Sigmoid colon (tissue), 7 donors: ENCODE measurements around the gene MYH9. TPM values are rescaled to one million over a fixed set of nuclear protein-coding genes. Genes with fewer than 3 reads are reported as not detected.

ENCODE experiments used
- DNase-seq: peaks from one replicate; pipeline ENCODE4 v3.0.0-alpha.2; 2019
- H3K27ac ChIP-seq, 4 donors: fragments of 200-600 bp; sonication (generic); one replicate each; pipeline ENCODE4 v1.5.1; 2016 to 2019; ENCODE audit warnings: mild to moderate bottlenecking in 1 of 4
- H3K27me3 ChIP-seq, 3 donors: fragments of 200-600 bp; sonication (generic); one replicate each; pipeline ENCODE4 v1.5.1; 2019; ENCODE audit warnings: mild to moderate bottlenecking in 1 of 3
- H3K36me3 ChIP-seq, 4 donors: fragments of 200-600 bp; sonication (generic); one replicate each; pipeline ENCODE4 v1.5.1; 2016 to 2019
- H3K4me1 ChIP-seq, 4 donors: fragments of 200-600 bp; sonication (generic); one replicate each; pipeline ENCODE4 v1.5.1; 2017 to 2019
- H3K4me3 ChIP-seq, 4 donors: fragments of 200-600 bp; sonication (generic); one replicate each; pipeline ENCODE4 v1.5.1; 2017 to 2019; ENCODE audit warnings: mild to moderate bottlenecking in 2 of 4, moderate library complexity in 1 of 4
- H3K9me3 ChIP-seq, 4 donors: fragments of 200-600 bp in 3 of 4; sonication (generic) in 3 of 4; one replicate each; pipeline versions ENCODE4 v1.5.1 to v1.6.1; 2013 to 2019
- EP300 ChIP-seq, 4 donors: sonication (generic); formaldehyde crosslinking; IDR thresholded peaks; one replicate each; pipeline ENCODE4 v1.6.1; 2017; ENCODE audit warnings: antibody characterized with exemption in 4 of 4
- POLR2A ChIP-seq, 2 donors: fragments of 450-650 bp; IDR thresholded peaks; one replicate each; pipeline ENCODE4 v1.6.1; 2016; ENCODE audit warnings: antibody characterized with exemption in 2 of 2, mild to moderate bottlenecking in 2 of 2, moderate library complexity in 2 of 2
- POLR2AphosphoS5 ChIP-seq, 4 donors: sonication (generic); formaldehyde crosslinking; IDR thresholded peaks; one replicate each; pipeline ENCODE4 v1.6.1; 2017; ENCODE audit warnings: antibody characterized with exemption in 4 of 4
- WGBS, 2 donors: extraction: QIAGEN DNeasy Blood & Tissue Kit; methylation state at CpG; one replicate each; pipeline ENCODE4 v1.1.7; 2013; 5-methylcytosine and 5-hydroxymethylcytosine counted together
- intact Hi-C: fragments of 100-400 bp; cut with DNase I; formaldehyde crosslinking; loops from one replicate; pipeline ENCODE4 v1.15.1; 2023
- polyA plus RNA-seq, 3 donors: library from polyadenylated mRNA; stranded (reverse); fragments of 200-250 nt; gene quantifications; one replicate each; pipeline ENCODE4 v1.2.3, GENCODE V29; 2013
- total RNA-seq, 4 donors: library from RNA; depleted of rRNA; stranded (reverse); fragments of >200 nt; gene quantifications; one replicate each; pipeline ENCODE4 v1.1.0, GENCODE V29; 2016
- TF ChIP-seq, protein P1 (sequence below), 4 experiments: fragments of 450-650 bp in 3 of 4; fragments of 200-600 bp in 1 of 4; IDR thresholded peaks; one replicate each; pipeline ENCODE4 v1.5.1; 2016 to 2019; ENCODE audit warnings: antibody characterized with exemption in 4 of 4, mild to moderate bottlenecking in 3 of 4, moderate library complexity in 2 of 4
- donor health status: healthy with polysubstance abuse.
- donor health status: Bipolar disorder and iron deficiency.
- donor health status: healthy.

The MYH9 gene
- total and polyA plus RNA-seq, 7 donors: 63.7 to 307 (median 182) TPM

GRCh38 chr22:36340621-36341020, 47.1 kb downstream of the MYH9 start:
- H3K4me1 ChIP-seq: peaks cover 0 to 100% (median 100%) of the 10 kb centered on the region in 4 donors
- TF ChIP-seq EP300 (IDR thresholded peaks at IDR 0.05) (no peak), POLR2AphosphoS5 (IDR thresholded peaks at IDR 0.05) (peak in 2 of 4 donors; percentile 16 to 27), POLR2A (IDR thresholded peaks at IDR 0.05) (no peak)
- TF ChIP-seq, protein P1, sequence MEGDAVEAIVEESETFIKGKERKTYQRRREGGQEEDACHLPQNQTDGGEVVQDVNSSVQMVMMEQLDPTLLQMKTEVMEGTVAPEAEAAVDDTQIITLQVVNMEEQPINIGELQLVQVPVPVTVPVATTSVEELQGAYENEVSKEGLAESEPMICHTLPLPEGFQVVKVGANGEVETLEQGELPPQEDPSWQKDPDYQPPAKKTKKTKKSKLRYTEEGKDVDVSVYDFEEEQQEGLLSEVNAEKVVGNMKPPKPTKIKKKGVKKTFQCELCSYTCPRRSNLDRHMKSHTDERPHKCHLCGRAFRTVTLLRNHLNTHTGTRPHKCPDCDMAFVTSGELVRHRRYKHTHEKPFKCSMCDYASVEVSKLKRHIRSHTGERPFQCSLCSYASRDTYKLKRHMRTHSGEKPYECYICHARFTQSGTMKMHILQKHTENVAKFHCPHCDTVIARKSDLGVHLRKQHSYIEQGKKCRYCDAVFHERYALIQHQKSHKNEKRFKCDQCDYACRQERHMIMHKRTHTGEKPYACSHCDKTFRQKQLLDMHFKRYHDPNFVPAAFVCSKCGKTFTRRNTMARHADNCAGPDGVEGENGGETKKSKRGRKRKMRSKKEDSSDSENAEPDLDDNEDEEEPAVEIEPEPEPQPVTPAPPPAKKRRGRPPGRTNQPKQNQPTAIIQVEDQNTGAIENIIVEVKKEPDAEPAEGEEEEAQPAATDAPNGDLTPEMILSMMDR (IDR thresholded peaks at IDR 0.05): no peak
- H3K27ac ChIP-seq: peak overlapping the region; percentile 96 to 100 (median 99)
- intact Hi-C loops: no loop called here
- no peaks in the 10 kb centered on the region for H3K9me3 ChIP-seq
- peaks cover 7 to 72% (median 43%) of the 10 kb centered on the region in 4 donors for H3K36me3 ChIP-seq
- no peaks in the 10 kb centered on the region for H3K27me3 ChIP-seq
- 60 to 72% methylated on average over 9 of the region's 9 CpGs for WGBS, 2 donors
- DNase-seq: no peak
- H3K4me3 ChIP-seq: no peak overlapping the region

DNA sequence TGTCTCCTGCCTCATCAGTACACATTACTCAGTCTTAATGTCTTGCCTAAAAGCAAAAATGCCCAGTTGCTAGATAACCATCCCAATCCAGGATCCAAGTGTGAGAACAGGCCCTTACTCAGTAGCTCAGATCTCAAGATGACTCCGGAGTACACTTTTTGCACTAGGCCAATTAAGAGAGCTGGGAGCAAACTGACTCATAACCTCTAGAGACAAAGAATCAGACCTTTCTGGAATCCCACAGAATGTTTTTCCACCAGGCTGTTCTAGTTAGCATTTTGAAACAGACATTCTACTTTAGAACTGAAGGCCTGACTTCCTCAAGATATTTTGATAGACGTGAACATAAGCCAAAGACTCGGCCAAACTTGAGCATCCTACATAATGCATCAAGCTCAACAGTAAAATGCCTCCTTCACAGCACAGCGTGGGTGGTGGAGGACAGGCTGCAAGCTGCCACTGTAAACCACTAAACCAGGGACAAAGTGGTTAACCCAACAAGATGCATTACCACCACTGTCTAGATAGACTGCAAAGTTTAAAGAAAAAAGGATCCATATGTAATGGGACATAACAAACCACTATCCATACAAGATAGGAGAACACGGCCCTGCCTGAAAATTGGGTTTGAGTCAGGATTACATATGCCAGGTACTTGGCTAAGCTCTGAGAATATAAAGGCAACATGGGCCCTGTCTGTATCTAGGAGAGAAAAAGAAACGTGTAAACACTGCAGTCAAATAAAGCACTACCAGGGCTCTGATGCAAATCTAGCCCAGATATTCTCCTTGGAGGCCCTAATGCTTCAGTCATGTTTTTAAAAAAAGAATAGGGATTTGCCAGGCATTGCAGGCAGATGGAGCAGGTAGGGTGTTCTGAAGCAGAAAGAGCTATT, 48.3 kb downstream of the MYH9 start:
- H3K4me3 ChIP-seq: no peak overlapping the region
- DNase-seq: no peak
- H3K27ac ChIP-seq: peak overlapping the region; percentile 96 to 100 (median 99)
- H3K9me3 ChIP-seq: no peaks in the 10 kb centered on the region
- 65 to 70% methylated on average over 6 of the region's 6 CpGs for WGBS, 2 donors
- TF ChIP-seq EP300 (IDR thresholded peaks at IDR 0.05) (peak in 2 of 4 donors; percentile 68), POLR2AphosphoS5 (IDR thresholded peaks at IDR 0.05) (peak; percentile 65 to 76 (median 72)), POLR2A (IDR thresholded peaks at IDR 0.05) (no peak)
- peaks cover 7 to 81% (median 45%) of the 10 kb centered on the region in 4 donors for H3K36me3 ChIP-seq
- peaks cover 0 to 100% (median 100%) of the 10 kb centered on the region in 4 donors for H3K4me1 ChIP-seq
- H3K27me3 ChIP-seq: no peaks in the 10 kb centered on the region
- intact Hi-C loops: no loop called here

DNA sequence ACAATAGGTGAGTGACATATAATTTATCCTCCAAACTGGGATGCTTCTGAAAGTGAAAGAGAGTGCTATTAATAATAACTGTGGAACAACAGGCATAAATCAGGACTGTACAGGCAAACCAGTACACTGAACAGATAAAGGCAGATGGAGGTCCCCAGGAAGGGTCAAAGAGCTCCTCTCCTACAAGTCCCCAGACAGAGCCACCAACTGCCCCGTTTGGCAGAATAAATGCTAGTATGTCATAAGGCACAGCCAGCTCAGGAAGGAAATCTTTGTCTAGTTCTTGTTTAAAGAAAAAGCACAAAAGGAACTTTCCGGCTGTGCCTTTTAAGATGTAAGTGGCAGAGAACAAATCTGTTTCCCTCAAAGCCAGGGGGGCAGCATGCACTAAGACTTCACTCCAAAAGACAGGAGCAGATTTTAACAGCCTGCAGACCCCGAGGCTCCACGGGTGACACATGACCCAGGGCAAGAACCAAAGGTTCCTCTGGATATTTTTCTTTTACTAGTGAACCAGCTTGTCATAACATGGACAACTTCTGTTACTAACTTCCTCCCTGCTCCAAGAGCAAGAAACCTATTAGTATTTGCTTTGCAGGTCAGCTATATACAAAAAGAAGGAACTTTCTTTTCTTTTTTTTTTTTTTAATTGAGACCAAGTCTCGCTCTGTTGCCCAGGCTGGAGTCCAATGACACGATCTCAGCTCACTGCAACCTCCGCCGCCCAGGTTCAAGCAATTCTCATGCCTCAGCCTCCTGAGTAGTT, 50.2 kb downstream of the MYH9 start:
- TF ChIP-seq, protein P1 (IDR thresholded peaks at IDR 0.05): no peak
- TF ChIP-seq POLR2AphosphoS5 (IDR thresholded peaks at IDR 0.05): peak in 3 of 4 donors; percentile 25 to 67 (median 56)
- no peaks in the 10 kb centered on the region for H3K9me3 ChIP-seq
- H3K4me3 ChIP-seq: no peak overlapping the region
- no peaks in the 10 kb centered on the region for H3K27me3 ChIP-seq
- peak overlapping the region; percentile 96 to 100 (median 99) for H3K27ac ChIP-seq
- WGBS, 2 donors: 50 to 73% methylated on average over 8 of the region's 8 CpGs
- H3K36me3 ChIP-seq: peaks cover 7 to 78% (median 43%) of the 10 kb centered on the region in 4 donors
- no peak for DNase-seq
- intact Hi-C loops: no loop called here
- H3K4me1 ChIP-seq: peaks cover 0 to 100% (median 100%) of the 10 kb centered on the region in 4 donors

GRCh38 chr22:36336246-36337182, 51.3 kb downstream of the MYH9 start:
- DNase-seq: no peak
- no peaks in the 10 kb centered on the region for H3K9me3 ChIP-seq
- 71 to 76% methylated on average over 26 of the region's 26 CpGs for WGBS, 2 donors
- no peak overlapping the region for H3K4me3 ChIP-seq
- no peaks in the 10 kb centered on the region for H3K27me3 ChIP-seq
- peaks cover 7 to 67% (median 39%) of the 10 kb centered on the region in 4 donors for H3K36me3 ChIP-seq
- TF ChIP-seq POLR2A (IDR thresholded peaks at IDR 0.05) (no peak), POLR2AphosphoS5 (IDR thresholded peaks at IDR 0.05) (peak; percentile 5 to 27 (median 22)), EP300 (IDR thresholded peaks at IDR 0.05) (no peak)
- TF ChIP-seq, protein P1 (IDR thresholded peaks at IDR 0.05): no peak
- peak overlapping the region; percentile 96 to 100 (median 99) for H3K27ac ChIP-seq
- intact Hi-C loops: no loop called here
- H3K4me1 ChIP-seq: peaks cover under 1 to 100% (median 100%) of the 10 kb centered on the region in 4 donors
